HG02840 (cell line): ENCODE data around the gene EVC2.

Source experiments
- ATAC-seq: cut with Tn5 transposase; IDR thresholded peaks from one replicate; pipeline ENCODE4 v1.9.1; 2021; ENCODE audit warnings: mild to moderate bottlenecking, moderate library complexity, moderate number of reproducible peaks; ENCODE audit not compliant: unreplicated experiment, low FRiP score

EVC2 gene

DNA sequence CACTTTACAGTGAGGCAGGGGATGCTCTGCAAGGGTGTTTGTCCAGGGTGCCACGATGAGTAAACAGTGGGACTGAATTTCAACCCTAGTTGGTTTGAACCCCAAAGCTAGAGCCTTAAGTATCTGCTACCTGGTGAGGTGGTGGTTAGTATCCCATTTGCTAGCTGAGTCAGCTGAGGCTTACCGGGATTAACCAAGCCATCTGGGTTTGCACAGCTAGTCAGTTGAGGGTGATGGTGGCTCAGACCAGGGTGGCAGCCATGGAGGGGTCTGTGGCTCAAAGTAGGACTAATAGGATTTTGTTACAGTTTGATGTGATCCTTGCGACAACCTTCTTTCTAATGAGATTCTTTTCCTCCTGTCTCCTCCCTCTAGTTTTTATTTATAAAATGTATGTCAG, 4.6 kb upstream of the EVC2 start:
- no peak for ATAC-seq

DNA sequence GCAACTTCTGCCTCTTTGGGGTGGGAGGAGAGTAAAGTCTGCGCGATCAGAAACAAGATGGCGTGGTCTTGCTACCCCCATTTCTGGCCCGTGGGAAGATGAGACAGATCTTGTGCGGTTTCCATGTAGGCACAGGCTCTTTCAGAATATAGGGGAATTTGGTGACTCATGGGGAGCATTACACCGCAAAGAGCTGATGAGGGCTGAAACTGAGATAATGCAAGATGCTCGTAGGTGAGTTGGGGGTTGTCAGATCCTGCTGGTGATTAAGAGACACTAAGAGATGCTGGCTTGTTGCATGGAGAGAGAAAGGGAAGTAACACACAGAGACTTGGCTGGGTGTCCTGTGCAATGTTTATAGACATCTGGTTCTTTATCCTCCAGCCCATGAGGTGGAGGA, 4.2 kb upstream of the EVC2 start:
- no peak for ATAC-seq

DNA sequence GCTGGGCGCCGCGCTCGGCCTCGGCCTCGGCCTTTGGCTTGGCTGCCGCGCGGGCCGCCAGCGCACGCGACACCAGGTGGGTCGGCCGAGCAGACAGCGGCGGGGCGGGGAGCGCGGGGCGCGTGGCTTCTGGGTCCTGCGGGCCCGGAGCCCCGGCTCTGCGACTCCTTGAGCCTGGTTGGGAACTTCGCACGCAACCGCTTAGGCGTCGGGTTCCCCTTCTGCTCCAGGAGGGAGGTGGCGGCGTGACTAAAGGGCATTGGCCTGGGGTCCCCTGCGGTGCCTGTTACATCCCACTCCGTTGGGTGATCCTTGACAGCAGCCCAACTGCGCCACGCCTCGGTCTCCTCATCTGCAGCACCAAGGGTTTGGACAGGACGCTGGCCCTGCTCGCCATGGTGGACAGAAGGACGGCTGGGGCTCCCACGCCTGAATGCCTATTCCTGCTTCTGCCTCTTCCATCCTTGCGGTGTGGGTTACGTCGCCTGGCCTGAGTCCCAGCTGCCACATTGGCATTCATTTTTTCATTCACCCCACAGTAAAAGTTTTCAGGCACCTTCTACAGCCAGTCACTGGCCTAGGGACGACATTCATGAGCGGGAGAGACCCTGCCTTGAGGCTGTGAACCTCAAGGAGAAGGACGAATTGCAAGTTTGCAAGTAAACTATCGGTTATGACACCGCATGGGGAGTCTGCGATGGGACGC, 3.3 kb upstream of the EVC2 start:
- ATAC-seq: no peak

DNA sequence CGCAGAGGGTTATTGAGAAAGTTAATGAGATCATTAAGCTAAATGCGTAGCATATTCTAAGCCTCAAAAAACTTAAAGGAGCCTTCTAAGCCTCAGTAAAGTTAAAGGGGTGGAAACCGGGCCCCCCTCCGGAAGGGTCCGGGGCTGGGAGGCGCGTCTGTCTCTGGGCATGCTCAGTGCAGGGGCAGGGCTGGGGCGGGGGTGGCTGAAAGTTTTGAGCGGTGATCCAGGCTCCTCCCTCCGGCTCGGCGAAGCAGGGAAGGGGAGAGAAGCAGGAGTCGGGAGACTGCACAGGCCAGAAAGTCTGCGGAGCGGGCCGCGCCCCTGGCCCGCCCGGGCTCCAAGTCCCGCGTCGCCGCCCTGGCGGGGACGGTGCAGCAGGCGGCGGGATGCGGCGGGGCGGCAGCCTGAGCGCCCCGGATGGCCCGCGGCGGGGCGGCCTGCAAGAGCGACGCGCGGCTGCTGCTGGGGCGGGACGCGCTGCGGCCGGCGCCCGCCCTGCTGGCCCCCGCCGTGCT, 2.7 kb upstream of the EVC2 start, which contains the start of gene EVC:
EVC (plus strand) TSS at position 241 of the 518 bp plus-strand sequence; CDS start at position 421, 180 bp downstream.
- ATAC-seq: no peak

DNA sequence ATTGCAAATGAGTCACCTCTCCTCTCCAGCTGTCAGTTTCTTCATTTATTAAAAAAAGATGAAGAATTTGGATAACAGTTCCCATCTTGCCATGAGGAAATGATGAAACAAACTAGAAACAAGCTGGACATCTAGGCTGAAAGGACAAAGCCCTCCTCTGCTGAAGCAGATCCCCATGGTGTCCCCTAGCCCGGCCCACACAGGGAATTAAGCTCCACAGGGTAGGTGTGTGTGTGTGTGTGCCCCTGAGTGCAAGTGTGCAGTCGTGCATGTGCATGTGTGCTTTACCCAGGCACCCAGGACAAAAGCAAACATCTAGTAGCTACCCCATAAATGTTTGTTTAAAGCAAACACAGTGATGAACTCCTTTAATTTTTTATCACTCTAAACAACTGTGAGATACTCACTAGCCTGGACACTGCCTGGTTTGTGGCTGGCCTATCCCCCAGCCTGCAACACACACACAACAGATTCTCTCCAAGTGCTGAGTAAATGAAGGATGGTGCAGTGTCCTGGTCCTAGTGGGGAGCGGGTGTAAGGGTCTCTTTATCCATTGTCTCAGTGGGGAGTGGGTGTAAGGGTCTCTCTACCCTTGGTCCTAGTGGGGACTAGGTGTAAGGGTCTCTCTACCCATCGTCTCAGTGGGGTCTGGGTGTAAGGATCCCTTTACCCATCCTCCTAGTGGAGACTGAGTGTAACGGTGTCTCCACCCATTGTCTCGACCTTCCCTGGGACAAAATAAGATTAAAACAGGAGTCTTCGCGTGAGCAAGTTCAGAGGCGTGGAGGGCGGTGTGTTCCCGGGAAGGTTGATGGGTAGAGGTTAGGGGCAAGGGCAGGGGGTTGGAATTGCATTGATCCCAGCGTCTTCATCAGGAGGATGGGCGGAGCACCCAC, 2.0 kb upstream of the EVC2 start:
- no peak for ATAC-seq

DNA sequence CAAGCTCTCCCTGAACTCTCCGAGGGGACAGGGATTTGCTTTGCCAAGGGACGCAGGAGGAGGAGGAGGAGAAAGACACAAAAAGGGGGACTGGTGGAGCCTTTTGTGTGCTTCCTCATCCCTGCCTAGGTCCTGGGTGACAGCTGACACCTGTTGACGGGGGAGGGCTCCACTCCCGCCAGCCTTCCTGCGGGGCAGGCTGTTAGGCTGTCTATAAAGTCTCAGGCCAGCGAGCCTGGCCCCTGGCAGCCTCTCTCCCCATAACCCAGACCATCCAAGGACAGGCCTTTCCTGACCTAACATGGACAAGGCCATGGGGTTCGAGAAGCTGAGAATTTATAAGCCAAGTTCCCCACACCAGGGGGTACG, 832 bp upstream of the EVC2 start:
- no peak for ATAC-seq

DNA sequence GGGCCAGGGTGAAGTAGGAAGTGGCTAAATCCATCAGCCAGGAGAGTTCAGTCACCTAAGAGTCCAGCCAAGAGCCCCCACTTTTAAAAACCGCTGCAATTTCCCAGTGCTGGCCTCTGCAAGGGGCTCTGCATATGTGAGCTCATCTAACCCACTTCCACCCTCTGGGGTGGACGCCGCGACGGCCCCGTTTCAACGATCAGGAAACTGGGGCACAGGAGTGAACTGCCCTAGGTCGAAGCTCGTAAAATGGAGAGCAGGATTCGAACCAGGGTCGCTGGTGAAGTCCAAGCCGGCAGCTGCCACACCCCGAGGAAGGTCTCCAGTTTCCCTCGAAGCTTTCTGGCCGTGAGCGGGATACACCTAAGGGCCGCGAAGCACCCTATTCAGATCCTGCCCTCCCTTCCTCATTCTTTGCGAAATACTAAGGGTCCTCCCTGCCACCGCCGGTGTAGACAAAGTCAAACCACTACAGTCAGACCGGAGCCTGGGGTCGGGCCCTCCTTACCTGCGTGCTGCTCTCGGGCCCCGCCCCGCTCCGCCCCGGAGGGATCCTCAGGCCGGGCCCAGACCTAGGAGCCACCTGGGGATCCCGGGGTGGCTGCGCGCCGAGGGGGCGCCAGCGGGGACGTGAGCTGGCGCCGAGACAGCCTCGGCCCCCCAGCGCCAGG, 446 bp downstream of the EVC2 start:
- ATAC-seq: no peak

DNA sequence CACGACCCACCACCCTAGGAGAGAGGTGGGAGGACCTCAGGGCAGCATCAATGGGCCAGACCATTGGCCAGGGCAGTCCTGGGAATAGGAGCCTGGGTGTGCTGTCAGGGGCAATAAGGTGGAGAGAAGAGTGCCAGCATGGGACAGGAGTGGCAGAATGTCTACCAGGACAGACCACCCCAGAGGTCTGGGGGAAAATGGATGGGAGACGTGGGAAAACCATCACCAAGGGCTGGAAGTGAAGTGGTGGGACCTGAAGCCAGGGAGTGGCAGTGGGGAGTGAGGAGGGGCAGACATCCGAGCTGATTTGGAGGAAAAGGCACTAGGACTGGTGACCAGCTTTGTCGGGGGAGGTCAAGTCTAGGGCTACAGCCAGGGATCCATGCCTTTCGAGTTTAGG, 993 bp downstream of the EVC2 start:
- no peak for ATAC-seq

DNA sequence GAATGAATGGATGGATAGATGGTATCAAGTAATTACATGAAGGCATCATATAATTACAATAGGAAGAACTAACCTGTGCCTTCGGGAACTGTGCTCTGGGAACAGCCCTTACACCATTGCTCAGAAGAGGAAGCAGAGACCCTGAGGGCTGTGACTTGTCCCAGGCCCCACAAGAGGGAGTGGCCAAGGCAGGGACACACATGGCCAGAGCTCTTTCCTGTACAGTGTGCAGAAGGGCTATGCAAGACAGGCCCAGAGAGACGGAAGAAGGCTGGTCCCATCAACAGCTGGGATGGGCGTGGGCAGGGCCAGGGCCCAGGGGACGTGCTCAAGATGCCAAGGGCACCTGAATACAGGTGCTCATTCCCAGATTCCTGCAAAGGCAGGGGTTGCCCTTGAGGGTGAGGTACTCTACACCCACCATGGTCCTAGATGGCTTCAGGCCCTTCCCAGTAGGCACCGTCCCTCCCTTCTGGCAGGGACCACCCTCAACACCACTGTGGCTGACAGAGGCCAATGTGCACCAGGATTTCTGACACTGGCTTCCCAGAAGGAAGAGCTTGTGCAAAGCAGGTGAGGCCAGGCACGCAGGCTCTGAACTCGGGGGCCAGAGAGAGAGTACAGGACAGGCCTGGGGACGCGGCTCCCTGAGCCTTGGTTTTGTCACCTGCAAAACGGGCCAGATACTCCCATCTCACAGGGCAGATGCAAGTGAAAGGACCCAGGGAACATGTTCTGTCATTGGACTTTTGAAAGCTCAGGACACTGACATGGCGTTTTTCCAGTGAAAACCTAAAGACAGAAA, 1.7 kb downstream of the EVC2 start:
- ATAC-seq: no peak

DNA sequence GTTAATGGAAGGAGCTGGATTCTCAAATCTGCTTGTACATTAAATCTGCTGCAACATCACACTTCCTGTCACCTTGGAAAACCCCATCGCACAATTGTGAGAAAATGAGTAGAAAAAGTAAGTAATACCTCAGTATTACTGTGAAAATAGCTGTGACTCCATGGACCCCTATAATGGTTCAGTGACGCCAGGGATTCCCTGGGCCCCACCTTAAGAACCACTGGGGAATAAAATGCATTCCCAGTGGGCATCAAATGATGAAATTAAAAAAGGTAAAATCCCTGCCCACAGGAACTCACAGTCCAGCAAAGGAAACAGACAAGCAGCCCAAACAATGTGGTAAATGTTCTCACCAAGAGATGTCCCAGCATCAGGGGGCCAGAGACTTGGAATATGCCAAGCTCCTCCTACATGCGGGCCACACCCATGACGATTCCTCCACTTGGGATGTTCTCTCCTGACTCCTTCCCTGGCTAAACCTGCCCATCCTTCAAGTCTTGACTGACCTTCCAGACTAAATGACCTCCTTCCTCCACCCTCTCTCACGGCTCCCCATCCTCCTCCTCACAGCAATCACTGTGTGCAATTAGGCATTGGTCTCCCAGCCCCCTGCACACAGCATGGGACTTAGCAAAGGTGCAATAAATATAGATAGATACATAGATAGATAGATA, 2.6 kb downstream of the EVC2 start:
- no peak for ATAC-seq

DNA sequence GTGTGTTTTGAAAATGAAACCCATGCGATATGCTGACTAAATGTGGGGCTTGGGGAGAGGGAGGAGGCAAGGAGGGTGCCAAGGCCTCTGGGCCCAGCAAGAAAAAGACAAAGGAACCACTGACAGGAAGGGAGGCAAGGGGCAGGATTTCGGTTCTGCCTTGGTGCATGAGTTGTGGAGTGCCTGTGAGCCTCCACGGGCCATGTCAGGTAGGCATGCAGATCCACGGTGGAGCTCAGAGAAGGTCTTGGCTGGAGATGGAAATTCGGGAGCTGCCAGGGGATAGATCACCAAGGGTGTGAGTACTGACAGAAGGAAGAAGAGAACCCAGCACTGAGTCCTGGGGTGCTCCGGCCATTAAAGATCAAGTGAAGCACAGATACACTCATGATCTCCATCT, 4.1 kb downstream of the EVC2 start:
- no peak for ATAC-seq

DNA sequence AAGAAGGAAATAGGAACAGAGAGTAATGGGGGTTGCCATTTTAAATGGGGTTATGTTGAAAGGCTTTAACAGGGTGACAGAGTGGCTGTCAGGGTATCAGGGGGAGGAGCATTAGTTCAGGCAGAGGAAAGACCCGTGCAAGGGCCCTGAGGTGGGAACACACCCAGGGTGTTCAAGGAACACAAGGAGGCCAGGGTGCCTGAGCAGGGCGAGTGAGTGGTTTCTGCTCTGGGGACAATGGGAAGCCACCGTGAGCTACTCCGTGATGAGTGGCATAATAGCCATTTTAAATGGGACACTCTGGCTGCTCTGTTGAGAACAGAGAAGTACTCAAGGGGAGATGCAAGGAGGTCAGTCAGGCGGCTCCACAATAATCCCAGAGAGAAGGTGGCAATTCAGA, 4.5 kb downstream of the EVC2 start:
- ATAC-seq: no peak

DNA sequence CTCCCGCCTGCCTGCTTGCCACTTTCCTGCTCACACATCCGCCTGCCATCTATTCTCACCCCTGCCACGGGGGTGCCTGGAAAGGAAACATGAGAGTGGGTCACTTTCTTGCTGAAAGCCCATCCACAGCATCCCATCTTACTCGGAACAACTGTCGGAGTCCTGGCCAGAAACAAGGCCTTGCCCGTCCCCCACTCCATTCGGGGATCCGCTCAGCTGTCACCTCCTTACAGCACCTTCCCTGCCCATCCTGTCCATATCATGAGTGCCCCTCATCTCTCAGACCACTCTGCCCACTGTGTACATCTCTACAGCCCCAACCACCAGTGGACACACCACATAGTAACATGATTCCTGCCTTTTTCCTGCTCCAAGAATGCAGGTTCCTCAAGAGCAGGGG, 6.4 kb downstream of the EVC2 start:
- no peak for ATAC-seq

DNA sequence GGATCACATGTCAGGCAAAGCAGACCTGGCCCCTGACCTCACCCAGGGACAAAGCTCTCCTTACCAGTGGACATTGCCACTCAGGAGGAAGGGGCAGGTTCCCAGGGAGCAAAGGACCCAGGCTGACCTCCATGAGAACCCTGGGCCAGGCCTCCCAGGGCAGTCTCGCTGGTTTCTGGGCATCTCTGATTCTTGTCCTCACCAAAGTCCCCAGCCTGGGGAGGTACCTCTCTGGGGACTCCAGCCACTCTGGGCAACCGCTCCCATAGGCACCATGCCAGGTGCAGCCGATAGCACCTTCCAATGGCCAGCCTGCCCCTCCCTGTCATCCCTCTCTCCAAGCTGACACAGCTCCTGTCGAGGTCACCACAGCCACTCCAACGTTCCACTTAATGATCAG, 7.9 kb downstream of the EVC2 start:
- no peak for ATAC-seq

DNA sequence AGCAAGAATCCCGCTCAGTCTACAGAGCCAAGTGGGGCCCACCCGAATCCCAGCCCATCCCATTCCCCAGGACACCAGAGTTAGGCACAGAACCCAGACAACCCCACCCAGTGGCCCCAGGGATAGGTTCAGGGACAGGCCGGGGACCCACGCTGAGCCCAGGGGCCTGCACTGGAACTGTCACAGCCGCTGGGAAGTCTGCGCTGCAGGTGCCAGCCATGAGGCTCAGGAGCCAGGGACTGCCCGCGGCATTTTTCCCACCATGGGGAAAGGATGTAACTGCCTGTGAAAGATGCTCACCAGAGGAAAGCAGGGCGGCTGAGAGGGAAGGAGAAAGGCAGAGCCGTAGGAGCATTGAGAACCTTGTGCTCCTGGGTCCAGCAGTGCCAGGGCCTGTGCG, 12.0 kb downstream of the EVC2 start:
- no peak for ATAC-seq

DNA sequence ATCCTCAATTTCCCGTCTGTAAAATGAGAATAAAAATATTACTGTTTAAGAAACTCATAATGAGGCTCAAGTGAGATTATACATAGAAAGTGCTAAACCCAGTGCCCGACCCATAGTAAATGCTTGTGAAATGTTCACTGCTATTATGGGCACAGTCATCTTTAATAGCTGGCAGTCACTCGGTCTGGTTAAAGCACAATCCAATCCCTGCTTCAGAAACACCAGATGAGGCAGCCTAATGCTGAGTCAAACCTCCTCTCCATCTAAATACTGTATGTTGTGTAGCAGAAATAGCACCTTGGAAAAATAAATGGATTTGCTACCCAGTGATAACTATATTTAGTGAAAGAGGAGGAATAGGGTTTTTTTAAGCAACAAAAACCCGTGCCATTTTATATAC, 14.5 kb downstream of the EVC2 start:
- ATAC-seq: no peak

DNA sequence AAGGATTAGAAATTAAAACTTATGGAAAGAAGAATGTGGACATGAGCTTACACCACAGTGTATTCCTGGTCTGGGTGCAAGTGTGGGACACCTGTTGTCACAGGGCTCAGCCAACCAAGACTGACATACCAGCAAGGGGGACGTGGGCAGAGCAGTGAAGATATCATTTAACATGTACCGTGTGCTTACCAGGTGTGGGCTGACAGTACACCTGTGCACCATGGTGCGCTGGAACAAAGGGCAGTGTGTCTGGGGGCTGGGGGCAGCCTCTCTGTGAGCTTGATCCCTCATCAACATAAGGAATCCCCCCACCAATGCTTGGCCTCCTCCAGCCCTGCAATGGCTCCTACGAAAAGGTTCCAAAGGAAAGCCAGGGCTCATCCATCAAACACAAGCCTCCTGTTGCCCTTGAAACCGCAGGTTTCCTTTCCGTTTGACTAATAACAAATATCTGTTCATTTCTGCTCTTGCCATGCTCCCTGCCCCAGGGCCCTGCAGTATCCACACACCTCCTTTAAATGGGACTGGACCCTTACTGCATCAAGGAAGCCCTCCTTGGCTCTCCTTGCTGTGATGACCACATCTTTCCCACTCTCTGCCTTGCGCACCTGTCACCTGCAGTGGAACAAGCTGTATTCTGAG, 16.7 kb downstream of the EVC2 start:
- ATAC-seq: no peak

DNA sequence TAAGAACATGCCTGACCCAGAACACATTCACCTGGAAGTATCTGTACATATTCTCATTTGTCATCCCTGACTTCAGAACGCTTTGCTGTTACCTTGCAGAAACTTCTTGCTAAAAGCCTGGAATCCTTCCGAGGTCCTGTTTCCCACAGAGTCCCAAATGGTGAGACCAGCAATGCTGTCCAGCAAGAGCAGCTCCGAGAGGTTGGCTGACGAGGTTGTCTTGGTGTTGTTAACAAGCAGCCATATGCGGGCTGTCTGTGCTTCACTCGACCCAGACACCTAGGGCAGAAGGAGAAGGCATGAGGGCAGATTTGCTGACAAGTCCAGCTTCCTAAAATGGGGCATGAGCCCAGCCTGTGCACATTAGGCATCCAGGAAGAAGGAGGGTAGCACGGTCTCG, 19.3 kb downstream of the EVC2 start:
- no peak for ATAC-seq

DNA sequence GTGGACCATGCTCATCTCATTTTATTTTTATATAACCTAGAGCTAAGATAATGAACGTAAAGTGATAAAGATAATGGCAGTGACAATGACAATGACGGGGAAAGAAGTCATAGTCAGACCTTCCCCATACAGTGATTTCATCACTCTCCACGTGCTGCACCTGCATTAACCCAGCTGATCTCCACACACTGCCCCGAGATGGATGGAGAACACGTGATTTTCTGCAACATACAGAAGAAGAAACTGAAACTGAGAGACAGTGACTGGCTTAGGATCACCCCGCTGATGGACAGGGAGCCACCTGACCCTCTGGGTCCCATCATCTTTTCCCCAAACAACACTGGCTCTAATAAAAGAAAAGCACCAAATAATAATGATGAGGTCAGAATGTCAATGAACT, 22.0 kb downstream of the EVC2 start:
- no peak for ATAC-seq
